Right lobe of liver (tissue), 6 donors: ENCODE data around the gene OR8D2. TPM values are rescaled to one million over a fixed set of nuclear protein-coding genes. Genes with fewer than 3 reads are reported as not detected.

Experiments
- ATAC-seq, 4 donors: fragments of 200-7000 bp; cut with Tn5 transposase; one replicate each; pipeline ENCODE4 v1.9.1; 2020; ENCODE audit warnings: mild to moderate bottlenecking in 4 of 4, moderate library complexity in 4 of 4
- DNase-seq, 3 donors: peaks; one replicate each; pipeline ENCODE4 v3.0.0-alpha.2; 2020
- H3K27ac ChIP-seq, 3 donors: fragments of 200-600 bp; one replicate each; pipeline ENCODE4 v1.8.0; 2022
- H3K27me3 ChIP-seq, 2 donors: fragments of 200-600 bp; one replicate each; pipeline ENCODE4 v1.8.0; 2022
- H3K36me3 ChIP-seq, 4 donors: fragments of 200-600 bp; sonication (generic) in 1 of 4; one replicate each; pipeline versions ENCODE4 v1.5.1 to v1.8.0; 2017 to 2022; ENCODE audit warnings: control low read depth in 1 of 4
- H3K4me1 ChIP-seq, 4 donors: fragments of 200-600 bp; sonication (generic) in 1 of 4; one replicate each; pipeline versions ENCODE4 v1.5.1 to v1.8.0; 2017 to 2022; ENCODE audit warnings: control low read depth in 1 of 4
- H3K4me3 ChIP-seq, 3 donors: fragments of 200-600 bp; one replicate each; pipeline ENCODE4 v1.8.0; 2022
- H3K9me3 ChIP-seq, 4 donors: fragments of 200-600 bp; sonication (generic) in 1 of 4; one replicate each; pipeline versions ENCODE4 v1.5.1 to v1.8.0; 2017 to 2022; ENCODE audit warnings: control low read depth in 1 of 4
- POLR2A ChIP-seq: fragments of 450-650 bp; IDR thresholded peaks from one replicate; pipeline ENCODE4 v1.6.1; 2017; ENCODE audit warnings: antibody characterized with exemption, mild to moderate bottlenecking
- WGBS: methylation state at CpG from one replicate; pipeline ENCODE4 v1.1.6; 2018; ENCODE audit warnings: low coverage, low lambda C conversion rate; ENCODE audit not compliant: insufficient coverage; ENCODE audit errors: missing lambda C conversion rate; 5-methylcytosine and 5-hydroxymethylcytosine counted together
- intact Hi-C, 2 donors: fragments of 100-400 bp; cut with DNase I; formaldehyde crosslinking; loops; one replicate each; pipeline versions ENCODE4 v1.11.2 to v1.14.1; 2022
- total RNA-seq, 6 experiments: library from RNA; depleted of rRNA in 2 of 6; stranded (reverse); fragments of >200 nt in 2 of 6; fragmentation: NEBNext Ultra II Directional in 3 of 6; extraction: Animal tissue kit (Norgen Biotek cat#: 25700) in 3 of 6; gene quantifications; one replicate each; pipeline versions ENCODE4 v1.1.0 to v1.2.4, GENCODE V29; 2016 to 2023
- TF ChIP-seq, protein P1 (sequence below), 4 donors: fragments of 200-600 bp in 3 of 4; fragments of 450-650 bp in 1 of 4; IDR thresholded peaks; one replicate each; pipeline versions ENCODE4 v1.5.1 to v1.8.0; 2016 to 2022; ENCODE audit warnings: antibody characterized with exemption in 4 of 4, mild to moderate bottlenecking in 2 of 4
- donor health status: DM: no; HTN: yes; CAD: no.
- donor health status: DM: no; HTN: no; CAD: no.
- donor health status: DM: no; HTN: no; CAD: no.
- donor health status: DM: no; HTN: yes; CAD: no.
- donor health status: DM: no; HTN: yes; CAD: no.

Gene OR8D2
- total RNA-seq, 6 experiments from 2014 or later = not detected

DNA sequence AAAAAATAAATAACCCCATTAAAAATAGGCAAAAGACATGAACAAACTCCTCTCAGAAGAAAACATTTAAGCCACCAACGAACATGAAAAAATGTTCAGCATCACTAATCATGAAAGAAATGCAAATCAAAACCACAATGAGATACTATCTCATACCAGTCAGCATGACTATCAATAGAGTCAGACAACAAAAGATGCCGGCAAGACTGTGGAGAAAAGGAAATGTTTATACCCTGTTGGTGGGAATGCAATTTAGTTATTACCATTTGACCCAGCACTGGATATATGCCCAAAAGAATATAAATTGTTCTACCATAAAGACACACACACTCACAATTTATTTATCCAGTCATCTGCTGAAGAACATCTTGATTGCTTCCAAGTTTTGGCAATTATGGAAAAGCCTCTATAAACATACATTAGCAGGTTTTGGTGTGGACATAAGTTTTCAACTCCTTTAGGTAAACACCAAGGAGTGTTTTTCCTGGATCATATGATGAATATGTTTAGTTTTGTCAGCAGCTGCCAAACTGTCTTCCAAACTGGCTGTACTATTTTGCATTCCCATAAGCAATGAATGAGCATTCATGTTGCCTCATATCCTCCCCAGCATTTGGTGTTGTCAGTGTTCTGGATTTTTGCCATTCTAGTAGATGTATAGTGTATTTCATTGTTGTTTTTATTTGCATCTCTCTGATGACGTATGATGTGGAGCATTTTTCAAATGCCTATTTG, 34.2 kb downstream of the OR8D2 start:
- 51% methylated on average over 3 of the region's 3 CpGs for WGBS
- Histone ChIP-seq H3K27me3 (no peaks in the 10 kb centered on the region), H3K9me3 (no peaks in the 10 kb centered on the region), H3K36me3 (no peaks in the 10 kb centered on the region), H3K4me1 (no peaks in the 10 kb centered on the region), H3K27ac (no peak overlapping the region), H3K4me3 (no peak overlapping the region)
- ATAC-seq (no peak), DNase-seq (no peak)
- TF ChIP-seq POLR2A = no peak
- TF ChIP-seq, protein P1, sequence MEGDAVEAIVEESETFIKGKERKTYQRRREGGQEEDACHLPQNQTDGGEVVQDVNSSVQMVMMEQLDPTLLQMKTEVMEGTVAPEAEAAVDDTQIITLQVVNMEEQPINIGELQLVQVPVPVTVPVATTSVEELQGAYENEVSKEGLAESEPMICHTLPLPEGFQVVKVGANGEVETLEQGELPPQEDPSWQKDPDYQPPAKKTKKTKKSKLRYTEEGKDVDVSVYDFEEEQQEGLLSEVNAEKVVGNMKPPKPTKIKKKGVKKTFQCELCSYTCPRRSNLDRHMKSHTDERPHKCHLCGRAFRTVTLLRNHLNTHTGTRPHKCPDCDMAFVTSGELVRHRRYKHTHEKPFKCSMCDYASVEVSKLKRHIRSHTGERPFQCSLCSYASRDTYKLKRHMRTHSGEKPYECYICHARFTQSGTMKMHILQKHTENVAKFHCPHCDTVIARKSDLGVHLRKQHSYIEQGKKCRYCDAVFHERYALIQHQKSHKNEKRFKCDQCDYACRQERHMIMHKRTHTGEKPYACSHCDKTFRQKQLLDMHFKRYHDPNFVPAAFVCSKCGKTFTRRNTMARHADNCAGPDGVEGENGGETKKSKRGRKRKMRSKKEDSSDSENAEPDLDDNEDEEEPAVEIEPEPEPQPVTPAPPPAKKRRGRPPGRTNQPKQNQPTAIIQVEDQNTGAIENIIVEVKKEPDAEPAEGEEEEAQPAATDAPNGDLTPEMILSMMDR (IDR thresholded peaks at IDR 0.05) = no peak
- intact Hi-C loops = no loop called here

DNA sequence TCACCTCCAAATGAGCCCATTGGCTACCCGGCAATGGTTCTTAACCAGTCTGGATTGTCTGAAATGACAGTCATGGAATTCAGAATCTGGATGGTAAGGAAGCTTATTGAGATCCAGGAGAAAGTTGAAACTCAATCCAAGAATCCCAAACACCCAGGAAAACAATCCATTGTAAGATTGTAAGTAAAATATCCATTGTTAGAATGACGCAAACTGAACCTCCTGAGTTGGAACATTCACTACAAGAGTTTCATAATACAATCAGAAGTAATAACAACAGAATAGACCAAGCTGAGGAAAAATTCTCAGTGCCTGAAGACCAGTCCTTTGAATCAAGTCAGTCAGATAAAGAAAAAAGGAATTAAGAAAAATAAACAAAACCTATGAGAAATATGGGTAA, 41.7 kb downstream of the OR8D2 start:
- intact Hi-C loops = no loop called here
- DNase-seq (no peak), ATAC-seq (no peak)
- Histone ChIP-seq H3K4me1 (no peaks in the 10 kb centered on the region), H3K27me3 (no peaks in the 10 kb centered on the region), H3K4me3 (no peak overlapping the region), H3K27ac (no peak overlapping the region), H3K36me3 (no peaks in the 10 kb centered on the region), H3K9me3 (no peaks in the 10 kb centered on the region)
- TF ChIP-seq, protein P1 (IDR thresholded peaks at IDR 0.05) = no peak
- WGBS = 6% methylated on average over 2 of the region's 2 CpGs

DNA sequence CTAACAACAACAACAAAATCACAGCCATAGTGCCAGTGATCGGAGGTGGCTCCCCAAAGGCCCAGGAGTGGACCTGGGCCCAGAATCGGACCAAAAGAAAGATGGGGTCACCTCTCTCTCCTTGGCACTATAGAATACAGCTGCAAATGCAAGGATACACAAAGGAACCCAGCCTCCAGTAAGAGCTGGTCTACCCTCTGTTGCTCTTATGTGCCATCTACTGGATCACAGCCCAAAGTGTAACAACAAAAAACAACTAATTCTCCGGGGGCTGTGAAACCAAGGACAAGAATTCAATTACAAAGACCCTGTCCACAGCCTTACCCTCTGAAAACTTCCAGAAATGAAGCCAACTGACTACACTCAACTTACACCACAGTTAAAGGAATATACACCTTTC, 42.2 kb downstream of the OR8D2 start:
- 41% methylated on average over 2 of the region's 3 CpGs for WGBS
- TF ChIP-seq, protein P1 (IDR thresholded peaks at IDR 0.05) = no peak
- no peak for TF ChIP-seq POLR2A
- H3K36me3 ChIP-seq = no peaks in the 10 kb centered on the region
- H3K27me3 ChIP-seq = no peaks in the 10 kb centered on the region
- H3K27ac ChIP-seq = no peak overlapping the region
- no peak for ATAC-seq
- no peaks in the 10 kb centered on the region for H3K9me3 ChIP-seq
- H3K4me3 ChIP-seq = no peak overlapping the region
- intact Hi-C loops = no loop called here
- no peaks in the 10 kb centered on the region for H3K4me1 ChIP-seq
- no peak for DNase-seq

DNA sequence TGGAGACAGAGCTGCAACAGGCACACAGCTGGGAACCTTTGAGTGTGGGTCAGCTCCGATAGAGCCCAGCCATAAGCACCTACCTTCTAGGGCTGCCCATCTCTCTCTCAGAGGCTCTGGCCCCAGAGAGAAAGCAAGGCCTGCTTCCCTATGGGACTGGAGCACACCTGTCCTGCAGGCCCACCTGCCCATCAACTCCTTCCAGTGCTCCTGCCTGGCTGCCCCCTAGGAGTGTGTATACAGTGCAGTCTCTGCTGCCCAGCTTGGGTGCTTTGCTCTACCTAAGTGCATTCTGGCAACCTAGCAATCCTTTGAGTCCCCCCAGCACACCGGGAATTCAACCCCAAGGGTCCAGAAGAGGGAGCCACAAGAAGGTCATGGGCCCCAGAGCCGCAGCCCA, 42.8 kb downstream of the OR8D2 start:
- peak in 1 of 4 donors; percentile 36 for ATAC-seq
- H3K4me1 ChIP-seq = no peaks in the 10 kb centered on the region
- no peaks in the 10 kb centered on the region for H3K36me3 ChIP-seq
- no peak overlapping the region for H3K4me3 ChIP-seq
- no peaks in the 10 kb centered on the region for H3K27me3 ChIP-seq
- no peak for TF ChIP-seq POLR2A
- TF ChIP-seq, protein P1 (IDR thresholded peaks at IDR 0.05) = no peak
- no peak overlapping the region for H3K27ac ChIP-seq
- intact Hi-C loops = no loop called here
- WGBS = 63% methylated on average over 2 of the region's 3 CpGs
- no peaks in the 10 kb centered on the region for H3K9me3 ChIP-seq
- no peak for DNase-seq
